Prostate gland (tissue), 2 donors: ENCODE measurements around the gene ZNF469. TPM values are rescaled to one million over a fixed set of nuclear protein-coding genes. Genes with fewer than 3 reads are reported as not detected.
A peak's percentile ranks its signal among the peaks of the same experiment; 100 is the strongest.

ENCODE experiments used
- DNase-seq: peaks from one replicate; pipeline ENCODE4 v3.0.0-alpha.2; 2019; ENCODE audit warnings: low spot score
- H3K27ac ChIP-seq, 2 donors: fragments of 200-600 bp; sonication (generic); 2 replicates each; pipeline ENCODE4 v1.5.1; 2017 to 2019
- H3K27me3 ChIP-seq: fragments of 200-600 bp; sonication (generic); replicated peaks from 2 replicates; pipeline ENCODE4 v1.5.1; 2019; ENCODE audit not compliant: insufficient read depth
- H3K36me3 ChIP-seq, 2 donors: fragments of 200-600 bp; sonication (generic); 1 replicate in 1 of 2; 2 replicates in 1 of 2; pipeline versions ENCODE4 v1.5.1 to v1.8.1; 2017 to 2019
- H3K4me1 ChIP-seq: fragments of 200-600 bp; sonication (generic); replicated peaks from 2 replicates; pipeline ENCODE4 v1.5.1; 2019
- H3K4me3 ChIP-seq, 2 donors: fragments of 200-600 bp; sonication (generic); 2 replicates each; pipeline ENCODE4 v1.5.1; 2017 to 2019
- H3K9me3 ChIP-seq: fragments of 200-600 bp; sonication (generic); 2 replicates; pipeline ENCODE4 v1.5.1; 2017
- CTCF ChIP-seq, 4 experiments: fragments of 200-600 bp in 2 of 4; fragments of 450-650 bp in 2 of 4; sonication (generic) in 2 of 4; IDR thresholded peaks; 1 replicate in 3 of 4; 2 replicates in 1 of 4; pipeline ENCODE4 v1.5.1; 2016 to 2019; ENCODE audit warnings: antibody characterized with exemption in 4 of 4, mild to moderate bottlenecking in 2 of 4, moderate library complexity in 2 of 4
- POLR2A ChIP-seq: fragments of 450-650 bp; IDR thresholded peaks from one replicate; pipeline ENCODE4 v1.6.1; 2016; ENCODE audit warnings: antibody characterized with exemption, mild to moderate bottlenecking
- POLR2AphosphoS5 ChIP-seq: sonication (generic); formaldehyde crosslinking; IDR thresholded peaks from one replicate; pipeline ENCODE4 v1.6.1; 2017; ENCODE audit warnings: antibody characterized with exemption
- WGBS: methylation state at CpG from one replicate; pipeline ENCODE4 v1.1.5; 2018; 5-methylcytosine and 5-hydroxymethylcytosine counted together
- intact Hi-C: fragments of 100-400 bp; cut with DNase I; formaldehyde crosslinking; loops from one replicate; pipeline ENCODE4 v1.14.2; 2022
- total RNA-seq, 2 donors: library from RNA; depleted of rRNA; stranded (reverse); fragments of >200 nt; gene quantifications; one replicate each; pipeline ENCODE4 v1.1.0, GENCODE V29; 2016

The ZNF469 gene
- total RNA-seq, 2 donors from 2014 or later: 3.6 to 4.4 TPM

- H3K4me1 ChIP-seq: peaks cover 3% of the 10 kb centered on the region
- no peaks in the 10 kb centered on the region for H3K9me3 ChIP-seq
- DNase-seq: no peak
- H3K4me3 ChIP-seq: no peak overlapping the region
- no peak for TF ChIP-seq POLR2A
- TF ChIP-seq CTCF (IDR thresholded peaks at IDR 0.05): no peak
- intact Hi-C loops: no loop called here
- H3K27ac ChIP-seq: no peak overlapping the region
- WGBS: 55% methylated on average over 5 of the region's 5 CpGs
- no peaks in the 10 kb centered on the region for H3K36me3 ChIP-seq
- no peaks in the 10 kb centered on the region for H3K27me3 ChIP-seq
These were observed 39.2 kb downstream of the ZNF469 start for GRCh38 chr16:88421871-88422433.

- intact Hi-C loops: no loop called here
- H3K4me1 ChIP-seq: peaks cover 3% of the 10 kb centered on the region
- no peaks in the 10 kb centered on the region for H3K27me3 ChIP-seq
- WGBS: 48% methylated on average over 3 of the region's 3 CpGs
- no peak overlapping the region for H3K4me3 ChIP-seq
- DNase-seq: no peak
- TF ChIP-seq CTCF (IDR thresholded peaks at IDR 0.05) (no peak), POLR2A (no peak), POLR2AphosphoS5 (no peak)
- H3K36me3 ChIP-seq: no peaks in the 10 kb centered on the region
- H3K27ac ChIP-seq: no peak overlapping the region
- no peaks in the 10 kb centered on the region for H3K9me3 ChIP-seq
These were observed 40.1 kb downstream of the ZNF469 start for GRCh38 chr16:88422733-88423447.

- intact Hi-C loops: no loop called here
- WGBS: 85% methylated on average over 6 of the region's 6 CpGs
- DNase-seq: no peak
These were observed 40.7 kb downstream of the ZNF469 start for GRCh38 chr16:88423448-88423850.

GRCh38 chr16:88424587-88425235 is 42.0 kb downstream of the ZNF469 start:
- intact Hi-C loops: no loop called here
- Histone ChIP-seq H3K4me1 (peaks cover 3% of the 10 kb centered on the region), H3K4me3 (no peak overlapping the region), H3K9me3 (no peaks in the 10 kb centered on the region), H3K27ac (peak overlapping the region; percentile 38 to 74), H3K36me3 (no peaks in the 10 kb centered on the region), H3K27me3 (no peaks in the 10 kb centered on the region)
- DNase-seq: peak; percentile 69
- TF ChIP-seq POLR2AphosphoS5: peak; percentile 34
- no peak for TF ChIP-seq POLR2A
- TF ChIP-seq CTCF (IDR thresholded peaks at IDR 0.05): peak in 1 of 4 experiments; percentile 4
- WGBS: 11% methylated on average over 24 of the region's 24 CpGs

More at GRCh38 chr16:88423448-88423850, 40.7 kb downstream of the ZNF469 start:
- H3K4me1 ChIP-seq: peaks cover 3% of the 10 kb centered on the region
- no peaks in the 10 kb centered on the region for H3K9me3 ChIP-seq
- H3K4me3 ChIP-seq: no peak overlapping the region
- H3K27ac ChIP-seq: no peak overlapping the region
- TF ChIP-seq CTCF (IDR thresholded peaks at IDR 0.05) (no peak), POLR2A (no peak), POLR2AphosphoS5 (no peak)
- H3K27me3 ChIP-seq: no peaks in the 10 kb centered on the region
- H3K36me3 ChIP-seq: no peaks in the 10 kb centered on the region
